GM19035 (cell line): ENCODE results near the gene TSEN34.
"Not testable (repeated sequence)": the region's sequence is repeated elsewhere in the genome, so short reads cannot be mapped to it uniquely, and the experiment has no call there.

Source experiments
- ATAC-seq: cut with Tn5 transposase; IDR thresholded peaks from one replicate; pipeline ENCODE4 v1.9.1; 2021; ENCODE audit not compliant: unreplicated experiment

Gene TSEN34

GRCh38 chr19:54207983-54208783 is 17.1 kb downstream of the TSEN34 start:
- ATAC-seq: no peak

- no peak for ATAC-seq
These were observed 17.6 kb downstream of the TSEN34 start for GRCh38 chr19:54208784-54209057.

GRCh38 chr19:54209058-54209810 is 18.1 kb downstream of the TSEN34 start:
- ATAC-seq: no peak

- ATAC-seq: no peak
These were observed 18.8 kb downstream of the TSEN34 start for GRCh38 chr19:54209811-54210494.

- no peak for ATAC-seq
These were observed 20.1 kb downstream of the TSEN34 start for GRCh38 chr19:54211235-54211634.

- ATAC-seq: not testable (repeated sequence)
These were observed 23.1 kb downstream of the TSEN34 start for GRCh38 chr19:54214217-54214616.

GRCh38 chr19:54214734-54215133 is 23.6 kb downstream of the TSEN34 start:
- not testable (repeated sequence) for ATAC-seq

- no peak for ATAC-seq
These were observed 25.8 kb downstream of the TSEN34 start for GRCh38 chr19:54216869-54217268.

GRCh38 chr19:54217517-54218247 is 26.6 kb downstream of the TSEN34 start:
- not testable (repeated sequence) for ATAC-seq

GRCh38 chr19:54218259-54218658 is 27.2 kb downstream of the TSEN34 start:
- no peak for ATAC-seq

GRCh38 chr19:54218960-54219661 is 28.0 kb downstream of the TSEN34 start:
- no peak for ATAC-seq

GRCh38 chr19:54219702-54220101 is 28.6 kb downstream of the TSEN34 start:
- not testable (repeated sequence) for ATAC-seq

GRCh38 chr19:54221947-54222346 is 30.8 kb downstream of the TSEN34 start:
- not testable (repeated sequence) for ATAC-seq

- not testable (repeated sequence) for ATAC-seq
These were observed 31.6 kb downstream of the TSEN34 start, which contains the start of gene LILRB3 for GRCh38 chr19:54222474-54223276. Gene LILRB3, minus strand, starts transcription at chr19:54223007. Its CDS starts 31 bp downstream, at chr19:54222976.

GRCh38 chr19:54223277-54223936 is 32.3 kb downstream of the TSEN34 start:
- ATAC-seq: not testable (repeated sequence)

GRCh38 chr19:54223937-54224281 is 32.8 kb downstream of the TSEN34 start:
- ATAC-seq: not testable (repeated sequence)

- not testable (repeated sequence) for ATAC-seq
These were observed 33.5 kb downstream of the TSEN34 start for GRCh38 chr19:54224619-54225018.

GRCh38 chr19:54229146-54229545 is 38.0 kb downstream of the TSEN34 start:
- ATAC-seq: no peak

- no peak for ATAC-seq
These were observed 38.9 kb downstream of the TSEN34 start for GRCh38 chr19:54230031-54230430.
